ENCODE data around the gene ELAVL2.

GRCh38 chr9:23700359-23700758 is 125.7 kb downstream of the ELAVL2 start:
- TF ChIP-seq ATF3 (CRISPR knock-in tag; conservative IDR thresholded peaks at IDR 0.05) (no peak), CTCF (IDR thresholded peaks at IDR 0.05) (no peak), ZNF281 (CRISPR knock-in tag; IDR thresholded peaks at IDR 0.05) (no peak), ELF4 (CRISPR knock-in tag; IDR thresholded peaks at IDR 0.05; ENCODE audit: low read depth) (no peak), CREB1 (CRISPR knock-in tag; IDR thresholded peaks at IDR 0.05) (no peak)
